ENCODE results near the gene TOMM6. TPM values are rescaled to one million over a fixed set of nuclear protein-coding genes. Genes with fewer than 3 reads are reported as not detected.

The TOMM6 gene
- total RNA-seq, 4 donors from 2014 or later = 96.3 to 134 (median 124) TPM

- Histone ChIP-seq H3K4me1 (no peaks in the 10 kb centered on the region), H3K27me3 (no peaks in the 10 kb centered on the region), H3K9me3 (no peaks in the 10 kb centered on the region), H3K27ac (no peak overlapping the region), H3K36me3 (no peaks in the 10 kb centered on the region), H3K4me3 (replicated peaks in 1 of 3) (no peak overlapping the region)
- 91 to 92% methylated on average over 2 of the region's 2 CpGs for WGBS, 2 donors
- no peak for DNase-seq
- intact Hi-C loops (cut with DNase I) = no loop called here
- no peak for TF ChIP-seq POLR2A (IDR thresholded peaks at IDR 0.05)
- TF ChIP-seq, protein P1, sequence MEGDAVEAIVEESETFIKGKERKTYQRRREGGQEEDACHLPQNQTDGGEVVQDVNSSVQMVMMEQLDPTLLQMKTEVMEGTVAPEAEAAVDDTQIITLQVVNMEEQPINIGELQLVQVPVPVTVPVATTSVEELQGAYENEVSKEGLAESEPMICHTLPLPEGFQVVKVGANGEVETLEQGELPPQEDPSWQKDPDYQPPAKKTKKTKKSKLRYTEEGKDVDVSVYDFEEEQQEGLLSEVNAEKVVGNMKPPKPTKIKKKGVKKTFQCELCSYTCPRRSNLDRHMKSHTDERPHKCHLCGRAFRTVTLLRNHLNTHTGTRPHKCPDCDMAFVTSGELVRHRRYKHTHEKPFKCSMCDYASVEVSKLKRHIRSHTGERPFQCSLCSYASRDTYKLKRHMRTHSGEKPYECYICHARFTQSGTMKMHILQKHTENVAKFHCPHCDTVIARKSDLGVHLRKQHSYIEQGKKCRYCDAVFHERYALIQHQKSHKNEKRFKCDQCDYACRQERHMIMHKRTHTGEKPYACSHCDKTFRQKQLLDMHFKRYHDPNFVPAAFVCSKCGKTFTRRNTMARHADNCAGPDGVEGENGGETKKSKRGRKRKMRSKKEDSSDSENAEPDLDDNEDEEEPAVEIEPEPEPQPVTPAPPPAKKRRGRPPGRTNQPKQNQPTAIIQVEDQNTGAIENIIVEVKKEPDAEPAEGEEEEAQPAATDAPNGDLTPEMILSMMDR (IDR thresholded peaks at IDR 0.05) = no peak
These were observed 26.0 kb downstream of the TOMM6 start for GRCh38 chr6:41813469-41813868.

GRCh38 chr6:41813956-41814355 is 26.5 kb downstream of the TOMM6 start:
- WGBS, 2 donors = 90 to 91% methylated on average over 2 of the region's 2 CpGs
- H3K27me3 ChIP-seq = no peaks in the 10 kb centered on the region
- H3K36me3 ChIP-seq = no peaks in the 10 kb centered on the region
- DNase-seq = no peak
- intact Hi-C loops (cut with DNase I) = no loop called here
- no peak overlapping the region for H3K4me3 ChIP-seq (replicated peaks in 1 of 3)
- H3K4me1 ChIP-seq = no peaks in the 10 kb centered on the region
- H3K27ac ChIP-seq = no peak overlapping the region
- TF ChIP-seq, protein P1 (IDR thresholded peaks at IDR 0.05) = no peak
- TF ChIP-seq POLR2A (IDR thresholded peaks at IDR 0.05) = no peak
- H3K9me3 ChIP-seq = no peaks in the 10 kb centered on the region

DNA sequence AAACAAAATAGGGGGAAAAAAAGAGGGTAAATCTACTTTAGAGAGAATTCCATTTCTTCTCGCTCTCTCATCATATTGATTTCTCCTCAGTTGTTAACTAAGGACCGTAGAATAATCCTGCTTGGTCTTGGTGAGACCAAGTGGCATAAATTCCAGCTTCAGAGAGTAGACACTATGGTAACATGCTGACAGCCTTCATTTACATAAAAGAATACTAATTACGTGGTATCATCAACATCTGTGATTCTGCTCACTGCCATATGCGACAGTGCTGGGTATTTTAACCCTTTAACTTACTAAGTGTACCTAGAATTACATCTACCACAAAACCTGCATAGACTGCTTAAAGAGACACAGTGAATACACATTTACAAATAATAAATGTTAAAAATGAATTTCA is 27.1 kb downstream of the TOMM6 start:
- 84 to 90% methylated on average over 4 of the region's 4 CpGs for WGBS, 2 donors
- H3K27ac ChIP-seq = no peak overlapping the region
- TF ChIP-seq, protein P1 (IDR thresholded peaks at IDR 0.05) = no peak
- no peak for TF ChIP-seq POLR2A (IDR thresholded peaks at IDR 0.05)
- no peaks in the 10 kb centered on the region for H3K27me3 ChIP-seq
- H3K4me3 ChIP-seq (replicated peaks in 1 of 3) = no peak overlapping the region
- intact Hi-C loops (cut with DNase I) = no loop called here
- no peak for DNase-seq
- H3K9me3 ChIP-seq = no peaks in the 10 kb centered on the region
- no peaks in the 10 kb centered on the region for H3K4me1 ChIP-seq
- no peaks in the 10 kb centered on the region for H3K36me3 ChIP-seq

- TF ChIP-seq POLR2A (IDR thresholded peaks at IDR 0.05) = no peak
- TF ChIP-seq, protein P1 (IDR thresholded peaks at IDR 0.05) = no peak
- 56 to 68% methylated on average over 1 of the region's 1 CpG for WGBS, 2 donors
These were observed 28.1 kb downstream of the TOMM6 start for GRCh38 chr6:41815587-41815986.

DNA sequence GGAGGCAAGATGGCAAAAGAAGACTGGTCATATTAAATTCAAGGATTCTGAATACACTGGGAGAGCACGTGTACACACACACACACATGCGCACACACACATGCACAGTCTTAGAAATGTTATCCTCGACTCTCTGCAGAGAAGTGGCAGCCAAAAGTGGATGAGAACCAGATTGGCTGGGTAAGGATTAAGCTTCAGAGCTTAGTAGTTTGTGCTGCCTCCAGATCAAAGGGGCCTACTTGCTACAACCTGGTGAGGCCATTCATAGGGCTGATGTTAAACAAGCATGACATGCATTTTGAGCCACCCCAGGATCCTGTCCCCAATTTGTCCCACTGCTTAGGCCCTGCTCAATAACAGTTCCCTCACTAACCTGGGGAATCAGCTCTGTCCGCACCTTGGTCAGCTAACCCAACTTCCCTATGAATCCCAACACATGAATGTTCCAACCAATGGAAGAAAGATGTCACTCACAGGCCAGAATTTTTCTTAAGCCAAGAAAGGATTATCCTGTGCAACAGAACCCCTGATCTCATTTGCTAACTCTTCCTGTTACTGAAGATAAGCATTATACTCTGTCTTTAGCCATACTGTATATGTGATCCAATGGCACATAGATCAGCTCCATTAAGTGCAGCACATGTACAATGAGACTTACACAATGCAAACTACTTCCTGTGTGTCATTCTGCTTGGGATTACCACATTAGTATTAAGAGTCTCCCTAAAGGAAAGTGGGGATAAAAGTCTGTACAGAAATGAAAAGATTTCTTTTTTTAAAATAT is 31.0 kb downstream of the TOMM6 start:
- intact Hi-C loops (cut with DNase I) = no loop called here
- H3K4me3 ChIP-seq (replicated peaks in 1 of 3) = no peak overlapping the region
- TF ChIP-seq POLR2A (IDR thresholded peaks at IDR 0.05) = no peak
- TF ChIP-seq, protein P1 (IDR thresholded peaks at IDR 0.05) = no peak
- H3K27ac ChIP-seq = no peak overlapping the region
- H3K36me3 ChIP-seq = no peaks in the 10 kb centered on the region
- no peaks in the 10 kb centered on the region for H3K27me3 ChIP-seq
- DNase-seq = no peak
- H3K9me3 ChIP-seq = no peaks in the 10 kb centered on the region
- WGBS, 2 donors = 76 to 77% methylated on average over 4 of the region's 4 CpGs
- H3K4me1 ChIP-seq = no peaks in the 10 kb centered on the region

More at GRCh38 chr6:41815587-41815986, 28.1 kb downstream of the TOMM6 start:
- no peaks in the 10 kb centered on the region for H3K4me1 ChIP-seq
- DNase-seq = no peak
- H3K27ac ChIP-seq = no peak overlapping the region
- H3K36me3 ChIP-seq = no peaks in the 10 kb centered on the region
- no peak overlapping the region for H3K4me3 ChIP-seq (replicated peaks in 1 of 3)
- H3K9me3 ChIP-seq = no peaks in the 10 kb centered on the region
- H3K27me3 ChIP-seq = no peaks in the 10 kb centered on the region
- intact Hi-C loops (cut with DNase I) = no loop called here

Measured in thyroid gland (tissue), 4 donors.